GM21528 (cell line): ENCODE data around the gene UPB1.

Source experiments
- ATAC-seq: cut with Tn5 transposase; IDR thresholded peaks from one replicate; pipeline ENCODE4 v1.9.1; 2021; ENCODE audit warnings: mild to moderate bottlenecking, moderate library complexity; ENCODE audit not compliant: unreplicated experiment, low FRiP score

UPB1 gene

GRCh38 chr22:24494528-24495364, at the start of gene UPB1:
TSS of gene UPB1 (plus strand) at chr22:24495332. CDS start at chr22:24495404, 72 bp downstream.
- no peak for ATAC-seq

GRCh38 chr22:24445481-24446259, 49.5 kb upstream of the UPB1 start:
- no peak for ATAC-seq

GRCh38 chr22:24446260-24446611, 48.9 kb upstream of the UPB1 start:
- no peak for ATAC-seq

- no peak for ATAC-seq
Observed at GRCh38 chr22:24450610-24451009, 44.5 kb upstream of the UPB1 start.

- no peak for ATAC-seq
Observed at GRCh38 chr22:24451162-24451561, 44.0 kb upstream of the UPB1 start.

- ATAC-seq = no peak
Observed at GRCh38 chr22:24453853-24454252, 41.3 kb upstream of the UPB1 start.

- ATAC-seq = no peak
Observed at GRCh38 chr22:24455039-24455438, 40.1 kb upstream of the UPB1 start.

- no peak for ATAC-seq
Observed at GRCh38 chr22:24455751-24456426, 39.2 kb upstream of the UPB1 start.

GRCh38 chr22:24457894-24458420, 37.2 kb upstream of the UPB1 start:
- no peak for ATAC-seq

GRCh38 chr22:24459911-24460310, 35.2 kb upstream of the UPB1 start:
- ATAC-seq = no peak

GRCh38 chr22:24460418-24461089, 34.6 kb upstream of the UPB1 start:
- no peak for ATAC-seq

GRCh38 chr22:24463071-24463760, 31.9 kb upstream of the UPB1 start:
- ATAC-seq = no peak

- no peak for ATAC-seq
Observed at GRCh38 chr22:24465566-24465965, 29.6 kb upstream of the UPB1 start.

- no peak for ATAC-seq
Observed at GRCh38 chr22:24465975-24466374, 29.2 kb upstream of the UPB1 start.

- ATAC-seq = no peak
Observed at GRCh38 chr22:24466716-24467328, 28.3 kb upstream of the UPB1 start.

GRCh38 chr22:24467340-24467739, 27.8 kb upstream of the UPB1 start:
- no peak for ATAC-seq

- ATAC-seq = no peak
Observed at GRCh38 chr22:24471570-24471969, 23.6 kb upstream of the UPB1 start.

- ATAC-seq = no peak
Observed at GRCh38 chr22:24473284-24473683, 21.8 kb upstream of the UPB1 start.

GRCh38 chr22:24474221-24474620, 20.9 kb upstream of the UPB1 start:
- ATAC-seq = no peak
